HG03432 (cell line): Measurements from ENCODE around the gene SUN1.
A peak's percentile ranks its signal among the peaks of the same experiment; 100 is the strongest.

ENCODE experiments used
- ATAC-seq: cut with Tn5 transposase; IDR thresholded peaks from one replicate; pipeline ENCODE4 v1.9.1; 2021; ENCODE audit warnings: mild to moderate bottlenecking, moderate library complexity; ENCODE audit not compliant: unreplicated experiment

The SUN1 gene

DNA sequence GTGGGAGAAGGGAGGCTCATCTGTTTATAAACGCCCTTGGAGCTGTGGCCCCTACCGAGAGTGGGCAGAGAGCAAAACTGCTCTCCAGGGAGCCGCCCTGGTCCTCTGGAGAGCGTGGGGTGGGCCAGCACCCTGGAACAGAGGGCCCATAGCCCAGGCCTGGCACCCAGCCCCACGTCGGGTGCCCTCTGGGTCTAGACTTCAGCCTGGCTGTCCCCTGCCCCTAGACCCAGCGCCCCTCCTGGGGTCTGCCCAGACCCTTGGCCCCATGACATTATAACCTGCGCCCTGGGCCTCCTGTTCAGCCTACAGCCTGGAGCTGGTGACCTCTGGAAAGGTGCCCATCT, 68.7 kb downstream of the SUN1 start:
- ATAC-seq = no peak

- ATAC-seq = no peak
Measured at GRCh38 chr7:901388-902154, 69.3 kb downstream of the SUN1 start.

- ATAC-seq = no peak
Measured at GRCh38 chr7:902996-903395, 70.7 kb downstream of the SUN1 start.

GRCh38 chr7:903921-904755, 71.9 kb downstream of the SUN1 start:
- no peak for ATAC-seq

DNA sequence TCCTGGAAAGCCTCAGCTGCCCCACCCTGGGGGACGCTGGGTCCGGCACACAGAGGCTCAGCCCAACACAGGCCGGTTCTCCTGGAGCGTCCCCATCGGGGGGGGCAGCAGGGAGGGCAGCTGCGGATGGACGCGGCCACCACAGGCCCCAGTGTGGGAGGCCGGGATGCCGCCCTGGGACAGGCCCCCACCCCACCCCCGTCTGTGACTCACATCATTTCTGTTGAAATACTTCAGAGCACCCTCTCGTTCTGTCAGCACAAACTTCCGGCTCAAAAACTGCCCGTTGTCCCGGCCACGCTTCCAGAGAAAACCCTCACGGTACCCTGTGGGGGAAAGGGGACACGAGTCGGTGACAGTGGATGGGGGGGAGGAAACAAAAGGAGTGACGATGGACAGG, 72.6 kb downstream of the SUN1 start:
- ATAC-seq = no peak

- ATAC-seq = no peak
Measured at GRCh38 chr7:906776-907157, 74.5 kb downstream of the SUN1 start.

DNA sequence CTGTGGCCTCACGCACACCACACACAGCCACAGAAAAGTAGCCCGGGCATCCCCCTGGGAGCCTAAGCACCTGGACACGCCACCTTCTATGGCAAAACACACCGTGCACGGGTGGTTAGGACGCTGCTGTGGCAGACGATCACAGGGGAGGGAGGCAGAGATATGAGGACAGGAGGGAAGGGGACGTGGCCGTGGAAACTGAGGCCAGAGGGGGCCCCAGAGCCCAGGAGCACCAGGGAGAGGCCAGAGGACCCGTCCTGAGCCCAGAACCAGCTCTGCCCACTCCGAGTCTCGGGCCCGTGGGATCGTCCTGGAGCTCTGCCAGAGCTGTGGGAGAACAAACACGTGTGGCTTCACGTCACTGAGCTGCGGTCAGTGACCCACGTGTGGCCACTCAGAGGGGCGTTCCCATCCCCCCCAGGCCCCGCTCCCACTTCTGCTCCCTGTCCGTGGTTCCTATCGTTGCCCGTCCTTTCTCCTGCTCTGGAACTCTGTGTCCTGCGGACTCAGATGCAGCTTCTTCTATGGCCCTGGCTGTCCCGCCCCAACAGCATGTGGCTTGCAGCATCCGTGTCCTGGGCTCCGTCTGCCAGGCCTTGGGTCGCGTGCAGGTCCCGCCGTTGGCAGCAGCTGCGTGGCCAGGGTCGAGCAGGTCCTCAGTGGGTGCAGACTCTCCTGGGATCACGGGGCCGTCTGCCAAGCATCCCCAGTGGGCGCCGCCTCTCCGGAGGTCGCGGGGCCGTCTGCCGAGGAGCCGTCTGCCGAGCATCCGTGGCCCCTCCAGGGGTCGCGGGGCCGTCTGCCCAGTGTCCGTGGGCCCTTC, 75.1 kb downstream of the SUN1 start:
- no peak for ATAC-seq

- ATAC-seq = peak; percentile 6
Measured at GRCh38 chr7:908159-908581, 75.9 kb downstream of the SUN1 start.

DNA sequence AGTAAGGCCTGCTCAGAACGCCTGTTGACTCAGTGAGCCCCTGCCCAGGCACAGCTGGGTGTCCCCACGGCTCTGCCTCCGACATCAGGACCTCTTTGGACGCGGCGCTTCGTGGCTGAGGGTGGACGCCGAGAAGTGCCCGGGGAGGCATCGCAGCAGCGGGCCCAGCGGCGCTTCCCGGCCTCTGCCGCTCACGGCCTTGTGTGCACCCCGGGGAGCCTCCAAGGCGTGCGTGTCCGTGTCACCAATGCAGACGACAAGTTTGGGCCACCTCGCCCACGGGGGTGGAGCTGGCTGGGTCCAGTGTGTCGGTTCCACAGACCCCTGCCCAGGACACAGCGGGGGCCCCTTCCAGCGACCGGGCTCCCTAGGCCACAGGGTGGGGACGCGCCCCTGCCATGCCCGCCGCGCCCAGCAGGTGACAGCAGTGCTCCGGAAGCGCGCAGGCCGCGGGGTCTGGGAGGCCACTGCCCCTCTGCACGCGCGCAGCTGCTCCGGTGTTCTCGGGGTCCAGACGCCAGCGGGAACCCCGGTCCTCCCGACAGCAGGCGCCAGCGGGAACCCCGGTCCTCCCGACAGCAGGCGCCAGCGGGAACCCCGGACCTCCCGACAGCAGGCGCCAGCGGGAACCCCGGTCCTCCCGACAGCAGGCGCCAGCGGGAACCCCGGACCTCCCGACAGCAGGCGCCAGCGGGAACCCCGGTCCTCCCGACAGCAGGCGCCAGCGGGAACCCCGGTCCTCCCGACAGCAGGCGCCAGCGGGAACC, 76.5 kb downstream of the SUN1 start:
- ATAC-seq = peak; percentile 75

GRCh38 chr7:909358-910329, 77.4 kb downstream of the SUN1 start:
- ATAC-seq = no peak

DNA sequence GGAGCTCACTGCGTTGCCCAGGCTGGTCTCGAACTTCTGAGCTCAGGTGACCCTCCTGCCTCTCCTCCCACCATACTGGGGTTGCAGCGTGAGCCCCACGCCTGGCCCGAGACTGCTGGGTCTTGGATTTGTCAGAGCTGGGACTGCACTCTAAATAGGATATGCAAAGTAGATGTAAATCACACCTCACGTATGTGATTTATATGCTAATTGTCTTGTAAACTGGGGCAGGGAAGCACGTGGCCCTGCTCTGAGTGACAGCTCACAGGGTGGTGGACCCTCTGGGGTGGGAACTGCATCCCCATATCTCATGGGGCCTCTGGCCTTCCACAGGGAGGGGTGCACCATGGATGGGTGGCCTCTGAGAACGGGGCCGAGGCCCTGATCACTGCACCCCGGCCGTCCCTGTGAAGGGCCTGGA, 78.2 kb downstream of the SUN1 start:
- no peak for ATAC-seq

DNA sequence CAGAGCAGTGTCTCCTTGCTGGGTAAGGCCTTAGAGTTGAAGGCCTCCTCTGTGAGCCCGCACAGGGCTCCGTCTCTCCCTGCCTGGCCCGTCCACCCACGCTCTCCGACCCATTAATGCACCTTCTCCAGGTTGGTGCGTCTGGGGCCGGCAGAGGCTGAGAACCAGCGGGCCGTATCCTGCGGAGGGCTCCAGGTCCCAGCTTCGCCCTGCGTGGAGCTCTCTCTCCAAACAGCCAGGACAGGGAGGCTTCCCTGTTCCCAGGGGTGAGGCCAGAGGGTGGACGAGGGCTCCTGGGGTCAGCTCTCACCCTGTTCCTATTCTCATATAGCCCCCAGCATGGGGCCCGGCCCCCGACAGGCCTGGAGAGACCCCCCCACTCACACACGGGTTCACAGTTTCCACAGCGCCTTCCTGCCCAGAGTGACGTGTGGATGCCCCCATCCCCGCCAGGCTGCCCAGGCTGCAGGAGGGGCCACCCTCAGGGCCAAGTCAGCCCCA, 78.7 kb downstream of the SUN1 start:
- ATAC-seq = no peak

DNA sequence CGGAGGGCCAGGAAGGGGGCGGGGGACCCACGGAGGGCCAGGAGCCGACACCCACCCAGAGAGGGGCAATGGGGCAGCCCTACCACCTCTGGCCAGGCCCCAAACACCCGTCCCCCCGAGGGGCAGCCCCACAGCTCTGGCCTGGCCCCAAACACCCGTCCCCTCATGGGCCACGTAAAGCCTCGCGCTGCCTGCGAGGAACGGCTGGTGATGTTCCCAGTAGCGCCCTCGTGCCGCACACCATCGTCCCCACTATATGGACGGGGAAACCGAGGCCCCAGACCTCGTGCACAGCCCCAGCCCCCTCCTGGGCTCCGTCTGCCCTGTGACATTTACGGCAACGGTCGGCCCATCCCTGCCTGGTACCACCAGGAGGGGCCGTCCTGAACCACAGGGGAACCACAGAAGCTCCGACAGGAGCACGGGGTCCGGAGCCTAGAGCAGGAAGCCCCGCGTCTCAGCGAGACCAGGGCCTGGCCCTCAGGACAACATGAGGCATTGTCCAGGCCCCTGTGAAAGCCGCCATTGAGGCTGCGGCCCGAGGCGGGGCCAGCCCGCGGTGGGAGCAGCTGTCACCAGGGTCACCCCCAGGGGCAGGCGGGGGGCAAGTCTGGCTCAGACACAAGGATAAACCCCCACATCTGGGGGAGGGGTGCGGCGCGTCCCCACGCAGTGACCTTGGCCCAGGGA, 79.7 kb downstream of the SUN1 start:
- ATAC-seq = no peak

GRCh38 chr7:913736-914520, 81.7 kb downstream of the SUN1 start:
- no peak for ATAC-seq

GRCh38 chr7:914521-915194, 82.4 kb downstream of the SUN1 start:
- no peak for ATAC-seq

DNA sequence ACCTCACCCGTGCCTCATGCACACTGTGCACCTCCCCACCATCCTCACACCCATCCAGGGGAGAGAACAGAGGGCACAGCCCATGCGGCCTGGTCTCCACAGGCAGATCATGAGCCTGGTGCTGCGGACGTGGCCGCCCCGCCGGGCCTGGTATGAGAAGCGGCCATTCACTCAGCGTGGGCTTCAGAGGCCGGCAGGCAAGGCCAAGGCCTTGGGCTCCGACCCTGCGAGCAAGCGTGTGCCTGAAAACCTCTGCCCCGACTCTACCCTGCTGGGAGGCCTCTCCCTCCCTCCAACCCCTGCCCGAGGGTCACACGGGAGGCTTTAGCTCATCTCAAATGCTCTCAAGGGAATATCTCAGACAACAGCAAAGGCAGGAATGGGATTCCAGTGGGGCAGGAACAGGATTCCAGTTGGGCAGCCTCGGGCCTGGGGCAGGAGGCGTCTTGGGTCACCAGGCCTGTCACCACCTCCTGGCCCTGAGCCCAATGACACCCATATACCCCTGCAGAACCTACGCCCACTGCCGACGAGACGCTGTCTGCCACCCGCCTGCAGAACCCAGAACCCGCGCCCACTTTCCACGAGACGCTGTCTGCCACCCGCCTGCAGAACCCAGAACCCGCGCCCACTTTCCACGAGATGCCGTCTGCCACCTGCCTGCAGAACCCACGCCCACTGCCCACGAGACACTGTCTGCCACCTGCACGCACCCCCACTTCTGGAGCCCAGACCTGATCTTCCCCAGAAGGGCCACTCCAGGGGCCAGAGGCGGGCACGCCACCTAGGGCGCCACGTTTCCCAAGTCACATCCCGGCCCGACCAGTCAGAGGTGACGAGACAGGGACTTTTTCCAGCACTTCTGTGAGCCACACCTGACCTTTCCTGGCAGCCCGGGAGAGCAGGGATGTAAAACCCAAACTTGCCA, 83.3 kb downstream of the SUN1 start:
- no peak for ATAC-seq
